Heart right ventricle (tissue), 16 donors: ENCODE results near the gene CLTCL1. TPM values are rescaled to one million over a fixed set of nuclear protein-coding genes. Genes with fewer than 3 reads are reported as not detected.

Source experiments
- ATAC-seq, 8 donors: fragments of 200-7000 bp; cut with Tn5 transposase; one replicate each; pipeline ENCODE4 v1.9.1; 2020; ENCODE audit warnings: mild to moderate bottlenecking in 8 of 8, moderate library complexity in 8 of 8, moderate number of reproducible peaks in 1 of 8
- DNase-seq, 2 donors: peaks; one replicate each; pipeline ENCODE4 v3.0.0-alpha.2; 2020
- H3K27ac ChIP-seq, 10 donors: fragments of 200-600 bp; sonication (generic) in 2 of 10; one replicate each; pipeline versions ENCODE4 v1.5.0 to v1.8.0; 2020 to 2022; ENCODE audit warnings: mild to moderate bottlenecking in 3 of 10
- H3K27me3 ChIP-seq, 7 donors: fragments of 200-600 bp; one replicate each; pipeline ENCODE4 v1.8.0; 2021 to 2022; ENCODE audit warnings: mild to moderate bottlenecking in 2 of 7
- H3K36me3 ChIP-seq, 9 donors: fragments of 200-600 bp; sonication (generic) in 1 of 9; one replicate each; pipeline versions ENCODE4 v1.5.0 to v1.8.0; 2020 to 2022; ENCODE audit warnings: mild to moderate bottlenecking in 2 of 9
- H3K4me1 ChIP-seq, 9 donors: fragments of 200-600 bp; sonication (generic) in 1 of 9; one replicate each; pipeline versions ENCODE4 v1.5.0 to v1.8.0; 2020 to 2022; ENCODE audit warnings: mild to moderate bottlenecking in 4 of 9
- H3K4me3 ChIP-seq, 10 donors: fragments of 200-600 bp; sonication (generic) in 2 of 10; one replicate each; pipeline versions ENCODE4 v1.5.0 to v1.8.0; 2020 to 2022; ENCODE audit warnings: mild to moderate bottlenecking in 7 of 10, moderate library complexity in 2 of 10
- H3K9me3 ChIP-seq, 11 donors: fragments of 200-600 bp in 10 of 11; sonication (generic) in 2 of 11; one replicate each; pipeline versions ENCODE4 v1.5.0 to v1.8.0; 2013 to 2022; ENCODE audit warnings: mild to moderate bottlenecking in 2 of 11, control low read depth in 1 of 11, moderate library complexity in 1 of 11
- CTCF ChIP-seq, 9 donors: fragments of 200-600 bp; sonication (generic) in 2 of 9; IDR thresholded peaks; one replicate each; pipeline versions ENCODE4 v1.5.0 to v1.8.0; 2021 to 2022; ENCODE audit warnings: antibody characterized with exemption in 9 of 9, mild to moderate bottlenecking in 5 of 9, moderate library complexity in 1 of 9
- WGBS, 2 donors: extraction: QIAGEN DNeasy Blood & Tissue Kit; methylation state at CpG; one replicate each; pipeline ENCODE4 v1.1.7; 2013; ENCODE audit warnings: inconsistent platforms in 1 of 2; 5-methylcytosine and 5-hydroxymethylcytosine counted together
- intact Hi-C, 10 donors: fragments of 100-400 bp; cut with DNase I; formaldehyde crosslinking; loops; one replicate each; pipeline versions ENCODE4 v1.11.1 to v1.14.2; 2022
- polyA plus RNA-seq, 2 donors: library from polyadenylated mRNA; stranded (reverse); fragments of 200-250 nt; gene quantifications; one replicate each; pipeline ENCODE4 v1.2.3, GENCODE V29; 2013
- total RNA-seq, 10 donors: library from RNA; stranded (reverse); fragmentation: NEBNext Ultra II Directional in 3 of 10; extraction: Animal tissue kit (Norgen Biotek cat#: 25700) in 3 of 10; gene quantifications; one replicate each; pipeline versions ENCODE4 v1.2.1 to v1.2.4, GENCODE V29; 2021 to 2023
- donor health status: Arrhythmogenic right ventricular cardiomyopathy.
- donor health status: ischemic (EF 13 %, LVEDD 7.1; RV severe dilation, severe dysfunction).
- donor health status: healthy with polysubstance abuse.
- donor health status: DM: no; HTN: yes; CAD: no.
- donor health status: DM: no; HTN: no; CAD: no.
- donor health status: ischemic (EF 25% LVEDD 6.9; RV normal size, moderate dysfunction).
- donor health status: ischemic (EF 25% LVEDD 5.7; RV mildly dilated, moderate dysfunction).
- donor health status: healthy.
- donor health status: DM: yes; HTN: yes; CAD: no.
- donor health status: Ischemic cardiomyopathy.
- donor health status: ischemic (EF 35%, LVEDD 5.7; RV mildly dilated, moderate dysfunction).
- donor health status: nonischemic (EF 11% LVEDD 7.7; RV severe dilation, severe dysfunction).
- donor health status: DM: yes; HTN: yes; CAD: no.
- donor health status: PGD.
- donor health status: ischemic (EF 29% LVEDD 5.4; RV normal size, mild dysfunction).
- donor health status: nonischemic (EF 23%, LVEDD 6.1; RV moderate dilation, normal function).

The CLTCL1 gene
- total and polyA plus RNA-seq, 12 donors: 5.4 to 21.9 (median 13.1) TPM

- 49 to 50% methylated on average over 10 of the region's 10 CpGs for WGBS, 2 donors
These were observed 140.0 kb downstream of the CLTCL1 start for GRCh38 chr22:19151329-19152191.

GRCh38 chr22:19150482-19151328 lies 140.8 kb downstream of the CLTCL1 start:
- intact Hi-C loops: no loop called here
- no peak for DNase-seq
- no peak overlapping the region for H3K4me3 ChIP-seq
- H3K27ac ChIP-seq: no peak overlapping the region
- ATAC-seq: no peak
- peaks cover 0 to 11% (median 8%) of the 10 kb centered on the region in 9 donors for H3K4me1 ChIP-seq
- no peaks in the 10 kb centered on the region for H3K36me3 ChIP-seq
- H3K27me3 ChIP-seq: peaks cover 37 to 71% (median 63%) of the 10 kb centered on the region in 7 donors
- TF ChIP-seq CTCF (IDR thresholded peaks at IDR 0.05): no peak
- WGBS, 2 donors: 9 to 11% methylated on average over 42 to 67 of the region's 68 CpGs
- no peaks in the 10 kb centered on the region for H3K9me3 ChIP-seq

More at GRCh38 chr22:19151329-19152191, 140.0 kb downstream of the CLTCL1 start:
- no peak overlapping the region for H3K4me3 ChIP-seq
- no peak for ATAC-seq
- H3K27me3 ChIP-seq: peaks cover 37 to 74% (median 66%) of the 10 kb centered on the region in 7 donors
- no peak for DNase-seq
- peaks cover 0 to 11% (median 8%) of the 10 kb centered on the region in 9 donors for H3K4me1 ChIP-seq
- no peaks in the 10 kb centered on the region for H3K9me3 ChIP-seq
- intact Hi-C loops: no loop called here
- TF ChIP-seq CTCF (IDR thresholded peaks at IDR 0.05): no peak
- no peak overlapping the region for H3K27ac ChIP-seq
- no peaks in the 10 kb centered on the region for H3K36me3 ChIP-seq

- no peaks in the 10 kb centered on the region for H3K36me3 ChIP-seq
- no peaks in the 10 kb centered on the region for H3K9me3 ChIP-seq
- peak within 1 kb of the TSS in 9 of 10 donors; percentile 7 to 44 (median 22) for H3K4me3 ChIP-seq
- peaks cover 37 to 70% (median 63%) of the 10 kb centered on the region in 7 donors for H3K27me3 ChIP-seq
- DNase-seq: no peak
- intact Hi-C loops: loop anchor here in 5 of 10 donors (5.0 to 10.0 kb wide), 4 partner anchors 325 to 485 kb away; partner anchors contain the start of genes CDC45 (in 1 of the 5) and UFD1 (in 1 of the 5)
- no peak for ATAC-seq
- H3K27ac ChIP-seq: no peak within 1 kb of the TSS
- 0 to 2% methylated on average over 5 to 59 of the region's 59 CpGs for WGBS, 2 donors
- peaks cover 0 to 11% (median 8%) of the 10 kb centered on the region in 9 donors for H3K4me1 ChIP-seq
- TF ChIP-seq CTCF (IDR thresholded peaks at IDR 0.05): no peak
These were observed 141.5 kb downstream of the CLTCL1 start, which contains the start of gene GSC2 for GRCh38 chr22:19149991-19150390. TSS of gene GSC2 (minus strand) at chr22:19150292. CDS start at chr22:19150283, 9 bp downstream.
